Measurements from ENCODE around the gene GP5.

The GP5 gene

DNA sequence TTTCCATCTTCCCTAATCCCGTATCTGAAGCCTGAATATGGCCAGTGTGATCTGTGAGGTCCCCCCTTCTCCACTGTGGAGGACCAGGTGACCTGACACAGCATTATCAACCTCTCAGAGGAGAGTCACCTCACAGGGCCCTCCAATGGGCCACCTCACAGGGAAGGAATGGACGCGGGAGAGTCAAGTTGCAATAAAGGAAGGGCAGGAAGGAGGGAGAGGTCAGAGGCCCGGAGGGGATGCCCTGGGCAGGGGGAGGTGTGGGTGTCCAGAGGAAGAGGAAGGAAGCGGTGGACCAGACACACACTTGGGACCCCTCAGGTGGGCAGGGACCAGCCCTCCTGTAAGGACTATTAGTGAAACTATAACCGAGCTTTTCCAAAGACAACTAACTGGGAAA, 14.9 kb downstream of the GP5 start:
- H3K9me3 ChIP-seq, result no peaks in the 10 kb centered on the region
- TF ChIP-seq, protein P1, sequence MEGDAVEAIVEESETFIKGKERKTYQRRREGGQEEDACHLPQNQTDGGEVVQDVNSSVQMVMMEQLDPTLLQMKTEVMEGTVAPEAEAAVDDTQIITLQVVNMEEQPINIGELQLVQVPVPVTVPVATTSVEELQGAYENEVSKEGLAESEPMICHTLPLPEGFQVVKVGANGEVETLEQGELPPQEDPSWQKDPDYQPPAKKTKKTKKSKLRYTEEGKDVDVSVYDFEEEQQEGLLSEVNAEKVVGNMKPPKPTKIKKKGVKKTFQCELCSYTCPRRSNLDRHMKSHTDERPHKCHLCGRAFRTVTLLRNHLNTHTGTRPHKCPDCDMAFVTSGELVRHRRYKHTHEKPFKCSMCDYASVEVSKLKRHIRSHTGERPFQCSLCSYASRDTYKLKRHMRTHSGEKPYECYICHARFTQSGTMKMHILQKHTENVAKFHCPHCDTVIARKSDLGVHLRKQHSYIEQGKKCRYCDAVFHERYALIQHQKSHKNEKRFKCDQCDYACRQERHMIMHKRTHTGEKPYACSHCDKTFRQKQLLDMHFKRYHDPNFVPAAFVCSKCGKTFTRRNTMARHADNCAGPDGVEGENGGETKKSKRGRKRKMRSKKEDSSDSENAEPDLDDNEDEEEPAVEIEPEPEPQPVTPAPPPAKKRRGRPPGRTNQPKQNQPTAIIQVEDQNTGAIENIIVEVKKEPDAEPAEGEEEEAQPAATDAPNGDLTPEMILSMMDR (IDR thresholded peaks at IDR 0.05; ENCODE audit: low read depth, low read length), result no peak
- no peaks in the 10 kb centered on the region for H3K36me3 ChIP-seq
- no peaks in the 10 kb centered on the region for H3K27me3 ChIP-seq
- no peak for DNase-seq
- H3K4me3 ChIP-seq (ENCODE audit: low read depth, low read length), result no peak overlapping the region
- 0 out of 2 replicates have a peak, but pooled peaks cover 4% of the 10 kb centered on the region for H3K4me1 ChIP-seq

DNA sequence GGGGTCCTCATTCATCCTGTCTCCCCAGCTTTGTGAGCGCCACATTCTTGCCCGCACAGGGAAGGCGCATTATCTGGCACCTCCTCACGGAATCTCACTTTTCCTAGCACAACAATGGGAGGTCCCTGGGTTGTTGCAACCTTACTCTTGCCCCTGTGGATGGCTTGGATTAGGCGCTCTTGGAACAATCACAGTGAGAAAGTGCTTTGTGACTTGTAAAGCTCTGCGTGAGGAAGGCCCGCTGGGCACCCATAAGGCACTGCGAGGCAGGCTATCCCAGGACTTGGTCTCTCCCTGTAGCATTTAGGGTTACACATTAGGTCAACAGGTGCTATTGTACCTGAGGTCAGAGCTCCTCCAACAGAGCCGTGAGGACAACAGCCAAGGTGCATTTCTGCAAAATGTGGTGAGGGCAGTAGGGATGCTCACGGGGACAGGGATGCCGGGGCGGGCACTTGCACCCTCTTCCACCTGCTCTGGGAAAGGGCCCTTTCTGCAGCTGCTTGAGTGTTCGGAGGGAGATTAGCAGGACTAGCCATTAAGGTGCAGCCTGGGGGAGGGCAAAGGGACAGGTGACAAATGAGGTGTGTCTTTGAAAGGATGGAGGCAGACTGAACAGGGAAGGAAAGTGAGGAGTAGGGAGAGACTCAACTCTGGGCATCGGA, 15.7 kb downstream of the GP5 start:
- H3K9me3 ChIP-seq, result no peaks in the 10 kb centered on the region
- H3K36me3 ChIP-seq, result no peaks in the 10 kb centered on the region
- no peaks in the 10 kb centered on the region for H3K27me3 ChIP-seq
- no peak overlapping the region for H3K4me3 ChIP-seq (ENCODE audit: low read depth, low read length)
- 0 out of 2 replicates have a peak, but pooled peaks cover 4% of the 10 kb centered on the region for H3K4me1 ChIP-seq
- no peak for DNase-seq
- TF ChIP-seq, protein P1 (IDR thresholded peaks at IDR 0.05; ENCODE audit: low read depth, low read length), result no peak

DNA sequence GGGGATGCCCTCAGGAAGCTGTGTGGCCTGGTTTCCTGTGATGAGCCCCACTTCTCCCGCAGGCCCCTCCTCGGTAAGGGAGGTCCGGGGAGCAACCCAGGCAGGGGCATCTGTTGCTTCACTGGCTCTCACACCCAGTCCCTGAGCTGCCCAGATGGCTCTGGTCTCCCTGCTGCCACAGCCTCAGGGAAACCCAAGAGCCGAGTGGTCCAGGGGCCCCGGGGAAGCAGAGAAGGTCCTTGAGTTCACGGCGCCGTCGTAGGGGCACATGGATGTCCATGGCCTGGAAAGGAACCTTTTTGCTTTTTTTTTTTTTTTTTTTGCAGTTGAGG, 16.2 kb downstream of the GP5 start:
- Histone ChIP-seq H3K27me3 (no peaks in the 10 kb centered on the region), H3K4me3 (ENCODE audit: low read depth, low read length) (no peak overlapping the region), H3K9me3 (no peaks in the 10 kb centered on the region), H3K4me1 (0 out of 2 replicates have a peak, but pooled peaks cover 4% of the 10 kb centered on the region), H3K36me3 (no peaks in the 10 kb centered on the region)
- DNase-seq, result no peak
- TF ChIP-seq, protein P1 (IDR thresholded peaks at IDR 0.05; ENCODE audit: low read depth, low read length), result no peak

DNA sequence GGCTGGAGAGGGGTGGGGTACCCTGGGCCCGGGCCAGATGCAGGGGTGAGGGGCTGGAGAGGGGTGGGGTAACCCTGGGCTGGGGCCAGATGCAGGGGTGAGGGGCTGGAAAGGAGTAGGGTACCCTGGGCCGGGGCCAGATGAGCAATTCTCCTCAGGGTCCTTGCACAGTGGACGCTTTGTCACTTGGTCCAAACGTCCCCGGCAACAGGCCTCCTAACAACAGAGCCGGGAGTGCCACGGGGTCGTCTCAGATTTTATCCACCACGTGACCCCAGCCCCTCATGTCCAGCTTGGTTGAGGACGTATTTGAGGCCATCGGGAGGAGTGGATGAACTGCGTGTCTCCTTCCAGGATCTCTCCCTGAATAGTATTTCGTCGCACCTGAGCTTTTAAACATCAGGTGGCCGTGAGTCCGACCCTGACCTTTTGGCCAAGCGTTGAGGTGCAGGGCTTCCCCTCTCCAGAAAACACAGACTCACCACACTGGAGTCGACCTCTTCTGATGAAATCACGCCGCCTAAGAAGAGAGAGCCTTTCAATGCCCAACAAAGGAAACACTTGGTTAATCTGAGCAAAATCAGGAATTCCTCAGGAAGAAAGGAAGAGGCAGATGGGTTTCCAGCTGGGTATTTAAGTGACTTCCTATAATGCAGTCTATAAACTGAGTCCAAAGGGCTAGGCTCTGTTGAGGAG, 16.7 kb downstream of the GP5 start:
- Histone ChIP-seq H3K9me3 (no peaks in the 10 kb centered on the region), H3K4me3 (ENCODE audit: low read depth, low read length) (no peak overlapping the region), H3K27me3 (no peaks in the 10 kb centered on the region), H3K36me3 (no peaks in the 10 kb centered on the region), H3K4me1 (0 out of 2 replicates have a peak, but pooled peaks cover 4% of the 10 kb centered on the region)
- no peak for DNase-seq
- TF ChIP-seq, protein P1 (IDR thresholded peaks at IDR 0.05; ENCODE audit: low read depth, low read length), result no peak

DNA sequence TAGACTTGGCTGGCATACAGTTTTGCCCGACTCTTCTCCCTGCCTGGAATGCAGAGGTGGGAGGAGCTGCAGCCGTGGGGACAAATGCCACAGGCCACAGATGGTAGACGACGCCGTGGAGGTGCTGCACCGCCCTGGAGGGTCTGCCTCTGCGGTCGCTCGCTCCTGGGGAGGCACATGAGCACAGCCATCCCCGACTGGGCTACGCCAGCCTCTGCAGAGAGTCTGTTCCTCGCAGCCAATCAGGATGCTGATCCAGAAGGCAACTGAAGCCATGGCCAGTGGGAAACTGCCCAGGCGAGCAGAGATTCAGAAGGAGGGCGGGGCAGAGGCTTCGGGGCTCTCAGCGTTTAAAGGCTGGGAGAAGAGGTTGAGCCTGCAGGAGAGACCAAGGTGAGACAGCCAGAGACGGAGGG, 17.6 kb downstream of the GP5 start:
- DNase-seq, result peak; percentile 73
- Histone ChIP-seq H3K9me3 (no peaks in the 10 kb centered on the region), H3K4me1 (0 out of 2 replicates have a peak, but pooled peaks cover 4% of the 10 kb centered on the region), H3K4me3 (ENCODE audit: low read depth, low read length) (peak overlapping the region; percentile 61), H3K27me3 (no peaks in the 10 kb centered on the region), H3K36me3 (no peaks in the 10 kb centered on the region)
- TF ChIP-seq, protein P1 (IDR thresholded peaks at IDR 0.05; ENCODE audit: low read depth, low read length), result no peak

DNA sequence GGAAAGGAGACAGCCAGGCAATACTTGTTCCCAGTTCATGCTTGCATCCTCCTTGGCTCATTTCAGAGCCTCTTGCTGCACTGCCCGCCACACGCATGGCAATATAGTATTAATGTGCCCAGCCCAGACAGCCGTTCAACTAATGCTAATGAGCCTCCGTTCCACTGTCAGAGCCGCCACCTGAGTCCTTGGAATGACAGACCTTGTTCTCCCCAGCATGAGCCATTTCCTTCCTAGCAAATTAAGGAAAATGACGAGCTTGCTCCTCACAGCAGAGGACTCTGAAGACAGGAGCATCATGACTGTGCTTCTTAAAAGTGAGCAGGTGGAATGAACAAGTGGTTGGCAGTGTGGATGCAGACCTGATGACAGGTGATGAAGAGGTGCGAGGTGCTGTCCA, 18.7 kb downstream of the GP5 start:
- DNase-seq, result no peak
- TF ChIP-seq, protein P1 (IDR thresholded peaks at IDR 0.05; ENCODE audit: low read depth, low read length), result no peak
- H3K27me3 ChIP-seq, result no peaks in the 10 kb centered on the region

More for the DNA sequence above, 18.7 kb downstream of the GP5 start:
- Histone ChIP-seq H3K4me3 (ENCODE audit: low read depth, low read length) (no peak overlapping the region), H3K9me3 (no peaks in the 10 kb centered on the region), H3K4me1 (0 out of 2 replicates have a peak, but pooled peaks cover 4% of the 10 kb centered on the region), H3K36me3 (no peaks in the 10 kb centered on the region)

All from BE2C (cell line).